GM04504 (cell line): ENCODE results near the gene ZFHX2.

Source experiments
- DNase-seq: peaks from one replicate; pipeline ENCODE4 v3.0.0-alpha.2; 2012; ENCODE audit warnings: low read depth

Gene ZFHX2

DNA sequence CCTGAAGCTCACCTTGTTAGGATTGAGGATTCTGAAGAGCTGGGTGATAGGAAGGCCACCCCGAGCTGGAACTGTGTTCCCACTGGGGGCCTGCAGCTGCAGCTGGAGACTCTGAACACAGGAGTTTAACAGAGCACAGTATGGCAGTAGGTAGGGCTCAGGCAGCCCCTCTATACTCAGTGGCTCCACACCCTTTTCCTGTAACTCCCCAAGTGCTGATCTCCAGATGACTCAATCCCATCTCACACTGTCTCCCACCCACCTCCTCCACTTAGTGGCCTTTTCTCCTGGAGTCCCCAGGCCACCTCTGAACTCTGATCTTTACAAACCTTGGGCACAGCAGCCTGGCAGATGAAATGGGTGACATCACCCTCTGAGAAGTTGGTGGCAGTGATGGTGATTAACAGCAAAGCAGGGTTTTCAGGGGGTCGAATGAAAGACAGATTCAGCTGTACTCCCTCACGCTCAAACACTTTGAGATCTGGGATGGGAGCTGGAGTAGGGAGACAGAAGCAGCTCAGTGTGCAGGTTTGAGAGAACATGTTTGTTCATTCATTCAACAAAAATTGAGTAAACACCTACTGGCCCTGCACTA is 8.5 kb upstream of the ZFHX2 start:
- DNase-seq = no peak

- no peak for DNase-seq
Measured at GRCh38 chr14:23559010-23559925, 7.7 kb upstream of the ZFHX2 start.

GRCh38 chr14:23558346-23559009 is 6.9 kb upstream of the ZFHX2 start:
- DNase-seq = no peak

DNA sequence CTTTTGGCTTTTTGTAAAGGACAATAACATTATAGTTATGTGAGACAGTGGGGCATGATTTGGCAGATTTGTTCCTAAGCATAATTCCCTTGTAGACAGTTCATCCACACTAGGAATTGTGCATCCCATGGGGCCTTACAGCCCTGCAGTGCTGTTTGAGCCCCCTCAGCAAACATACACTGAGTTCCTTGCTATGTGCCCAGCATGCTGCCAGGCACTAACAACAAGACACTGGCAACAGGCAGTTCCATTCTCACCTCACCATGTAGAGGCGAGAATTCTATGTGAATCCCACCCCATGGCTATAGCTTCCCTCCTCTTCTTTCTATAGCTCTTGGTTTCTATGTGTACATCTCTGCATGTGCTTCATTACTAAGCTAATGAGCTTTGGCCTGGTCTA is 6.4 kb upstream of the ZFHX2 start:
- DNase-seq = no peak

- DNase-seq = no peak
Measured at GRCh38 chr14:23557521-23557920, 6.0 kb upstream of the ZFHX2 start.

- DNase-seq = no peak
Measured at GRCh38 chr14:23556700-23557440, 5.3 kb upstream of the ZFHX2 start.

GRCh38 chr14:23555882-23556699 is 4.5 kb upstream of the ZFHX2 start, which contains the start of gene THTPA:
TSS of gene THTPA (plus strand) at chr14:23556271. CDS start at chr14:23556758, 487 bp downstream.
- DNase-seq = peak; percentile 81

DNA sequence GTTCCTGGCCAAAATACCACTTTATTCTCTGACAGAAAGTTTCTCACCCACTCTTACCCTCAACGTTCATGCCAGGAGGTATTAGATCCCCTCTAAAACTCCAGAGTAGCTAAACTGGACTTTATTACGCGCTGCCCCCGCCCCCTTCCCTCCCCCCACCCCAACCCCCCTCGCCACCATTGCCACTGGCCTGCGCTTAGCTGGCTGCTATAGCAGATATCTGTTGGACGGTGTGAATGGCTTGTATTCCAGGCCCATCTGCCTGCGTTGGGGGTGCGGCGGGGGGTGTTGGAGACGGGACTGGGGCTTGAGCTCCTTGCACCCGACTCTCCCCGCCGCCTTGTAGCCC is 3.9 kb upstream of the ZFHX2 start:
- no peak for DNase-seq

DNA sequence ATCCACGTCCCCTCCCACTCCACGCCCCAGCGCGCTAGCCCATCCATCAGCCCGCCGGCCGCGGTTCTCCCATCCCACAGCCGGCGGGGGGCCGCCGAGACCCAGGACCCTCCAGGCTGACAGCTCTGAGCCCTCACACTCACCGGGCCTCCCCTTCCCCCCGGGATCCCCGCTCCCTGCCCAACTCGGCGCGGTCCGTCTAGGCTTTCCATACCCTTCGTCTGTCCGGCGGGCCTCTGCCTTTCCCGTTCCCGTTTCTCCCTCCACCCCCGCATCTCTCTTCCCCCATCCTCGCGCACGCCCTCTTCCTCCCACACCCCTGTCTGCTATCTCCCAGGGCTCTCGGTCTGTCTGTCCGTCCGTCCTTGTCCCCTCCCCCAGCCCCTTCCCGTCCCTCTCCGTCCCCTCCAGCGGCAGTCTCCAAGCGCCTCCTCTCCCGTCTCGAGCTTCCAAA is 726 bp downstream of the ZFHX2 start:
- DNase-seq = no peak

- no peak for DNase-seq
Measured at GRCh38 chr14:23550131-23550811, 1.3 kb downstream of the ZFHX2 start.

DNA sequence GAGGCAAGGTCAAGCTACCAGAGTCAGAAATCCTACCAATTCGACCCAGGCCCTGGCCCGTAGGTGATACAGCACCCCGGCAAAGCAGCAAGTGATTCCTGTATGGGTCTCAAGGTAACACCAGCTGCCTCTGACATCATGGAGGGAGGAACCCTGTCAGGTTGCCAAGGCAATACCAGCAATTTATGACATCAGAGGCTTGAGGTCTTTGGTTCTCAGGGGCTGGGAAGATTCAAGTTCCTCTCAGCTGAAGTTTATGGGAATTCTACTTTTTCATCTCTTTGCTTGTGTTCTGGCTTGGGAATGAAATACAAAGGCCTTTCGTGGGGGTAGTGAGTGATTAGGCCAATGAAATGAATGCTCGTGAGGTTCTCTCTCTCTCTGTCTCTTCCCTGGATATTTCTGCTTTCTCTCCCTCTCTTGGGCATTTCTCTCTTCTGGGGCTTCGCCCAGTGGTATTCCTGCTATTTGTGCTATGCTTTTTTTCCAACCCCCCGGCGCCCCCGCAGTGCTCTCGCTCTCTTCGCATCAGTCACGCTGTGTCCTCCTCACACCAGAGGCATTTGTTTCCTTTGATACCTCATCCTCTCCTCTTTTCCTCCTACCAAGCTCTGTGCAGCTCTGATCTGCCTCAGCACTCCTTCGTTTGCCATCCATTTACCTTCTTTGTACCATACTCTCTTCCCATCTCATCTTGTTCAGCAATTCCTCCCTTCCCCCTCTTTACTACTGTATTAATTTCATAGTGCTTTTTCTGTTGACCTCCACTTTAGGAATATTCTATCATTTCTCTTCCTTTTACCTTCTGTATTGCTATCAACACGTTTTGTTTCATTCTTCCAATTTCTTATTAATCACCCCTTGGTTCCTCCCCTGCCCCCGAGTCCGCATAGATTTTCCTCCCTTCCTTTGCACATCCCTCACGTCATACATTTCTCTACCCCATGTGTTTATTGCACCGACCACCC is 2.9 kb downstream of the ZFHX2 start:
- DNase-seq = no peak

DNA sequence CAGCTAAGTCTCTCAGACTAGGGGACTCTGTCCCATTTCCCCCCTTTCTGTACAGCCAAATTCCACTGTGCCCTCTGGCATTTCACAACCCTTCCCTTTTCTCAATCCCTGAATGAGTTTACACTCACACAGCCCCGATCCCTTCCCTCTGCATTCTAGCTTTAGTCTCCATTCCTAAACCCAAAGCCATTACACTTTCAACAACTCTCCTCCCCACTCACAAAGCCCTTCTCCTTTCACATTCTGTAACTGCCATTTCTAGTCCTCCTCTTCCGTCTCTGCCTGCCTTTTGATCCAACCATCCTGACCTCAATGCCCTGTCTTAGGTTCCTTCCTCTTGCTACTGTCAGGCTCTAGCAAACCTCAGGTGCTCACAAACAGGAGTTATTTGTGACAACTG is 3.6 kb downstream of the ZFHX2 start:
- no peak for DNase-seq

DNA sequence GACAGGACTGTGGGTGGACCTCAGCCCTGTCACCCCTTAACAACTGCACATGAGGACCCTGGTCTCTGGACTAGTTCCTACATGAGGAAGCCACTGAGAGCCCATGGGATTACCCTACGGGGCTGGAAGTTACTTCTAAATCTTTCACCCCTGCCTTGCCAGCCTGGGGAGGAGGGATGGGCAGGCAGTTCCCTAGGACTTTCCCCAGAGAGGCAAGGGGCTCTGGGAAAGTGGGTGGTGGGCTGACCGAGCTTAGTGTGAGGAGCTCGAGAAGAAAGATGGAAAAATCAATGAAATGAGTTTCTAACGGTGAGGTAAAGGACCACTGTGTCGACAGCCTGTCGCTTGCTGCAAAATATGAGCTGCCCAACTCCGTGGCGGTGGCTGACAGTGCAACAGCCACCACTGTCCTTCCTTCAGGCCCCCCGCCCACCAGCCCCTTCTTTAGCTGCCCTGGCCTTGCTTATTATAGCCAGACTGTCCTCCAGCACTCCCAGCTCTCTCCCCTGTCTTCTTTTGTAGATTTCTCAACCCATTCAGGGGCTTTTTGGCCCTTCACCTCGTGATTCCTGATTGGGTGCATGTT is 5.0 kb downstream of the ZFHX2 start:
- no peak for DNase-seq

GRCh38 chr14:23545740-23546365 is 5.7 kb downstream of the ZFHX2 start:
- DNase-seq = no peak

DNA sequence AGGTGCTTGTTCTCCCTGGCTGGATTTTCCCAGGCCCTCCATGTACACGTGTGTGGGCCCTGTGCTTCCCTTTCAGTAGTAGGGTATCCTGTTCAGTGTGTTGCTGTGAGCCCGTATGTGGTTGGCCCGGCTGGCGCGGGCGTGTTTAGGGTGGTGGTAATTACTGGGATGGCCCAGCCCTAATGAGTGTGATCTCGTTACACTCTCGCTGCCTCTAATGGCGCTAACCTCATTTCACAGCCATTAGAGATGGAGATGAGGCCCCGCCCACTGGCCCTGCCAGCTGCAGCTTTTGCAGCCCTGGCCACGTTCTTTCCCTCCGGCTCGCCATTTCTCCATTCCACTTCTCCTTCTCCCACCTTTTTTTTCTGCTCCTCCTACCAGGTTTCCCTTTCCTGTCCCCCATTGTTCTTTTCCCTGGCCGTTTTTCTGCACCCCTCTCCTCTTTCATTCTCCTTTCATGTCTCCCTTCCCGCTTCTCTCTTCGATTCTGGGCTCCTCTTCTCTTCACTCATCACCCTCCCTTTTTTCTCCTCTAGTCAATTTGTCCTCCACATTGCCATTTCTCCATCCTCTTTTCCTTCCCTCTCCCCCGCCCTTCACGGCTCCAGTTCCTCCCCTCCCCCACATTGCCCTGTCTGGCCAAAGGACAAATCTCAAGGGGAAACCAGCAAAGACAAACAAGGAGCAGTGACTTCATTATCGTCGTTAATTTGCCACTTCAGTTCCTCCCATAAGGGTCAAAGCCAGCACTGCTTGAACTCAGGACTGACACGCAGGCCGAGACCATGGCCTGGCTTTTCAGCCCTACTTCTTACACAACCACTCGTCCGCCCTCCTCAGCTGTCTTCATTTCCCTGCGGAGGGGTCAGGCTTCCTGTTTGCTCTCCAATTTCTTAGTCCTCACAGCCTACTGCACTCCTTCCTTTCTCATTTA is 6.8 kb downstream of the ZFHX2 start:
- no peak for DNase-seq

- no peak for DNase-seq
Measured at GRCh38 chr14:23543403-23543802, 8.2 kb downstream of the ZFHX2 start.

DNA sequence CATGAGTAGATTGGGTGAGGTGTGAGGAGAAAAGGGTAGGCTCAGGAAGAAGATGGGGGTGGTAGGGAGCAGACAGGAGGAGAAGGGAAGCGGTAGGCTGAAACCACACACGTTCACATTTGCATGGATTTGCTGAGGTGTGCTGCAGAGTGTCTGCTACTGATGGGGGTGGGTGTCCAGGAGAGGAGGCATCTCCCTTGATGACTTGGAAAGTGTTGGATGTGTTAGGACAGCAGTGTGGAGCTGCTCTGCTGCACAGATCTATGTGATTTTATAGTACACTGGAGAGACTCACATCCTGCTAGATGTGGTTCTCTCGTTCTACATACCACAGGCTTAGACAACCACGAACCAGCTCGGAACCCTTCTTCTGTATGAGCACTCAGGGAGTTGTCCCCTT is 9.3 kb downstream of the ZFHX2 start:
- DNase-seq = no peak

- DNase-seq = no peak
Measured at GRCh38 chr14:23540141-23540469, 11.5 kb downstream of the ZFHX2 start.
